NCI-H226 (cell line): ENCODE results near the gene RNF13.
A peak's percentile ranks its signal among the peaks of the same experiment; 100 is the strongest.
"Not testable (repeated sequence)": the region's sequence is repeated elsewhere in the genome, so short reads cannot be mapped to it uniquely, and the experiment has no call there.

Source experiments
- DNase-seq: peaks from one replicate; pipeline ENCODE4 v3.0.0-alpha.2; 2015

The RNF13 gene

GRCh38 chr3:149844091-149844490, 31.1 kb downstream of the RNF13 start:
- no peak for DNase-seq

- DNase-seq = no peak
Measured at GRCh38 chr3:149845570-149846244, 32.7 kb downstream of the RNF13 start.

- no peak for DNase-seq
Measured at GRCh38 chr3:149848238-149848637, 35.2 kb downstream of the RNF13 start.

GRCh38 chr3:149848688-149849087, 35.7 kb downstream of the RNF13 start:
- DNase-seq = no peak

GRCh38 chr3:149850787-149851584, 38.0 kb downstream of the RNF13 start:
- DNase-seq = no peak

GRCh38 chr3:149858911-149859310, 45.9 kb downstream of the RNF13 start:
- no peak for DNase-seq

GRCh38 chr3:149860881-149861280, 47.9 kb downstream of the RNF13 start:
- no peak for DNase-seq

GRCh38 chr3:149867563-149867962, 54.5 kb downstream of the RNF13 start:
- DNase-seq = no peak

GRCh38 chr3:149871855-149872254, 58.8 kb downstream of the RNF13 start:
- no peak for DNase-seq

- DNase-seq = no peak
Measured at GRCh38 chr3:149872589-149872988, 59.6 kb downstream of the RNF13 start.

GRCh38 chr3:149877668-149878067, 64.7 kb downstream of the RNF13 start:
- DNase-seq = no peak

GRCh38 chr3:149879872-149880271, 66.9 kb downstream of the RNF13 start:
- DNase-seq = peak; percentile 39

GRCh38 chr3:149881879-149882278, 68.9 kb downstream of the RNF13 start:
- no peak for DNase-seq

- DNase-seq = no peak
Measured at GRCh38 chr3:149883134-149883533, 70.1 kb downstream of the RNF13 start.

GRCh38 chr3:149883860-149884259, 70.8 kb downstream of the RNF13 start:
- not testable (repeated sequence) for DNase-seq

GRCh38 chr3:149884848-149885247, 71.8 kb downstream of the RNF13 start:
- DNase-seq = not testable (repeated sequence)

GRCh38 chr3:149886957-149887356, 73.9 kb downstream of the RNF13 start:
- no peak for DNase-seq

- DNase-seq = no peak
Measured at GRCh38 chr3:149891621-149892020, 78.6 kb downstream of the RNF13 start.

- DNase-seq = no peak
Measured at GRCh38 chr3:149892371-149892770, 79.4 kb downstream of the RNF13 start.

- no peak for DNase-seq
Measured at GRCh38 chr3:149894205-149894604, 81.2 kb downstream of the RNF13 start.

GRCh38 chr3:149895339-149895738, 82.3 kb downstream of the RNF13 start:
- no peak for DNase-seq

- DNase-seq = no peak
Measured at GRCh38 chr3:149895769-149896168, 82.8 kb downstream of the RNF13 start.

GRCh38 chr3:149898771-149899170, 85.8 kb downstream of the RNF13 start:
- DNase-seq = peak; percentile 92

GRCh38 chr3:149900322-149900721, 87.3 kb downstream of the RNF13 start:
- DNase-seq = no peak
